H1 (cell line): Measurements from ENCODE around the gene NPHS2. TPM values are rescaled to one million over a fixed set of nuclear protein-coding genes. Genes with fewer than 3 reads are reported as not detected.

Source experiments
- CTCF ChIA-PET: fragments of 300-600 bp; sonication (Branson Sonifier 250); formaldehyde crosslinking; loops from one replicate; lab custom pipeline; 2021; ENCODE audit not compliant: partially characterized antibody; lab: Charles Lee
- POLR2A ChIA-PET: fragments of 300-600 bp; sonication (Branson Sonifier 250); formaldehyde crosslinking; loops from one replicate; lab custom pipeline; 2021; ENCODE audit warnings: inconsistent platforms; ENCODE audit not compliant: partially characterized antibody; lab: Charles Lee
- DNase-seq, 2 experiments: peaks; one replicate each; pipeline versions ENCODE4 v3.0.0 to v3.0.0-alpha.2; 2010 to 2022; ENCODE audit warnings: low spot score in 2 of 2, low read depth in 1 of 2, mixed read lengths in 1 of 2
- FAIRE-seq: peaks from 2 replicates; lab custom pipeline; 2011; peaks lifted over from hg19 to GRCh38; lab: Jason Lieb, UNC
- H2AFZ ChIP-seq: 2 replicates; pipeline ENCODE4 v1.8.1; 2012; ENCODE audit warnings: low read length, inconsistent platforms
- H2AK5ac ChIP-seq: 2 replicates; pipeline ENCODE4 v1.6.1; 2013; ENCODE audit warnings: low read depth, low read length
- H2BK120ac ChIP-seq: replicated peaks from 2 replicates; pipeline ENCODE3; 2013; ENCODE audit warnings: low read depth, low read length, inconsistent platforms
- H2BK12ac ChIP-seq: 2 replicates; pipeline ENCODE4 v1.6.1; 2013; ENCODE audit warnings: low read depth, low read length
- H2BK15ac ChIP-seq: 2 replicates; pipeline ENCODE4 v1.6.1; 2013; ENCODE audit warnings: low read length
- H2BK20ac ChIP-seq: 2 replicates; pipeline ENCODE4 v1.6.1; 2013; ENCODE audit warnings: low read length
- H2BK5ac ChIP-seq: 2 replicates; pipeline ENCODE4 v1.6.1; 2013; ENCODE audit warnings: low read depth, low read length
- H3K14ac ChIP-seq: 2 replicates; pipeline ENCODE4 v1.6.1; 2013; ENCODE audit warnings: inconsistent platforms; ENCODE audit not compliant: insufficient read length
- H3K18ac ChIP-seq: 2 replicates; pipeline ENCODE4 v1.6.1; 2013; ENCODE audit warnings: low read length; ENCODE audit errors: extremely low read depth
- H3K23ac ChIP-seq: 2 replicates; pipeline ENCODE4 v1.6.1; 2013; ENCODE audit warnings: inconsistent platforms; ENCODE audit not compliant: insufficient read length
- H3K23me2 ChIP-seq: 2 replicates; pipeline ENCODE4 v1.6.1; 2013; ENCODE audit warnings: low read depth, low read length
- H3K27ac ChIP-seq: 2 replicates; pipeline ENCODE4 v1.6.1; 2011; ENCODE audit warnings: low read depth, low read length, inconsistent platforms
- H3K27me3 ChIP-seq, 4 experiments: replicated peaks in 1 of 4; 1 replicate in 1 of 4; 2 replicates in 3 of 4; pipeline versions ENCODE4 v1.6.1 to v1.8.1; 2011 to 2013; ENCODE audit warnings: low read length in 3 of 4, mild to moderate bottlenecking in 3 of 4, inconsistent platforms in 2 of 4, mixed read lengths in 2 of 4, moderate library complexity in 1 of 4; ENCODE audit not compliant: control insufficient read depth in 3 of 4, insufficient read depth in 3 of 4; ENCODE audit errors: extremely low read depth in 1 of 4
- H3K36me3 ChIP-seq, 4 experiments: 2 replicates each; pipeline versions ENCODE4 v1.6.1 to v1.8.1; 2011 to 2013; ENCODE audit warnings: mild to moderate bottlenecking in 4 of 4, low read length in 3 of 4, moderate library complexity in 2 of 4, control low read depth in 1 of 4, inconsistent platforms in 1 of 4; ENCODE audit not compliant: insufficient read depth in 4 of 4, control insufficient read depth in 2 of 4
- H3K4ac ChIP-seq: replicated peaks from 2 replicates; pipeline ENCODE3; 2013; ENCODE audit warnings: low read length, low read depth, mixed read lengths, inconsistent platforms; ENCODE audit not compliant: insufficient read length
- H3K4me1 ChIP-seq, 4 experiments: replicated peaks in 1 of 4; 1 replicate in 1 of 4; 2 replicates in 3 of 4; pipeline versions ENCODE4 v1.6.1 to v1.8.1; 2011 to 2013; ENCODE audit warnings: low read length in 3 of 4, inconsistent platforms in 2 of 4, mixed read lengths in 1 of 4; ENCODE audit not compliant: insufficient read depth in 4 of 4, control insufficient read depth in 3 of 4
- H3K4me2 ChIP-seq, 2 experiments: 2 replicates each; pipeline versions ENCODE4 v1.6.1 to v1.8.1; 2011 to 2013; ENCODE audit warnings: low read depth in 2 of 2, low read length in 2 of 2, control low read depth in 1 of 2, inconsistent platforms in 1 of 2, mild to moderate bottlenecking in 1 of 2; ENCODE audit not compliant: insufficient read depth in 1 of 2
- H3K4me3 ChIP-seq, 4 experiments: fragments of 200-600, 300-600 bp in 1 of 4; sonication (generic), shearing (Covaris generic), sonication (Bioruptor Twin) in 1 of 4; 2 replicates each; pipeline versions ENCODE4 v1.5.1 to v1.8.1; 2011 to 2016; ENCODE audit warnings: low read length in 4 of 4, low read depth in 3 of 4, control low read depth in 2 of 4, inconsistent platforms in 2 of 4, mild to moderate bottlenecking in 2 of 4, mixed read lengths in 1 of 4, moderate library complexity in 1 of 4; ENCODE audit not compliant: insufficient read depth in 2 of 4; ENCODE audit errors: extremely low read depth in 1 of 4
- H3K56ac ChIP-seq: replicated peaks from 2 replicates; pipeline ENCODE3; 2013; ENCODE audit warnings: low read depth, mild to moderate bottlenecking, mixed read lengths, low read length, inconsistent platforms; ENCODE audit not compliant: insufficient read length
- H3K79me1 ChIP-seq: 2 replicates; pipeline ENCODE4 v1.6.1; 2013; ENCODE audit warnings: low read depth, low read length, control low read depth
- H3K79me2 ChIP-seq, 2 experiments: 2 replicates each; pipeline versions ENCODE4 v1.6.1 to v1.8.1; 2012 to 2013; ENCODE audit warnings: low read length in 2 of 2, mild to moderate bottlenecking in 2 of 2, inconsistent platforms in 1 of 2; ENCODE audit not compliant: insufficient read depth in 2 of 2, control insufficient read depth in 1 of 2
- H3K9ac ChIP-seq, 4 experiments: replicated peaks in 1 of 4; 1 replicate in 1 of 4; 2 replicates in 3 of 4; pipeline versions ENCODE4 v1.6.1 to v1.8.1; 2011 to 2013; ENCODE audit warnings: low read depth in 3 of 4, low read length in 3 of 4, control low read depth in 2 of 4, mild to moderate bottlenecking in 2 of 4, moderate library complexity in 2 of 4, inconsistent platforms in 1 of 4; ENCODE audit errors: extremely low read depth in 1 of 4
- H3K9me3 ChIP-seq, 2 experiments: 2 replicates each; pipeline versions ENCODE4 v1.6.1 to v1.8.1; 2012 to 2013; ENCODE audit warnings: mild to moderate bottlenecking in 2 of 2, moderate library complexity in 2 of 2, control low read depth in 1 of 2, inconsistent platforms in 1 of 2, low read depth in 1 of 2, low read length in 1 of 2, mixed read lengths in 1 of 2; ENCODE audit not compliant: insufficient read depth in 2 of 2
- H4K20me1 ChIP-seq, 2 experiments: replicated peaks in 1 of 2; 2 replicates each; pipeline versions ENCODE3 to v1.8.1; 2011 to 2013; ENCODE audit warnings: inconsistent platforms in 2 of 2, low read length in 2 of 2, mild to moderate bottlenecking in 1 of 2; ENCODE audit not compliant: insufficient read depth in 2 of 2, control insufficient read depth in 1 of 2
- H4K5ac ChIP-seq: 2 replicates; pipeline ENCODE4 v1.6.1; 2013; ENCODE audit warnings: low read length, low read depth, mixed read lengths, inconsistent platforms; ENCODE audit not compliant: insufficient read length
- H4K8ac ChIP-seq: 2 replicates; pipeline ENCODE4 v1.8.0; 2013; ENCODE audit warnings: mild to moderate bottlenecking, moderate library complexity, low read length, inconsistent platforms; ENCODE audit not compliant: insufficient read depth; ENCODE audit errors: extremely low read depth
- H4K91ac ChIP-seq: replicated peaks from 2 replicates; pipeline ENCODE3; 2013; ENCODE audit warnings: low read length, mixed read lengths, inconsistent platforms; ENCODE audit not compliant: insufficient read length
- BCL11A ChIP-seq, 2 experiments: IDR thresholded peaks; one replicate each; pipeline ENCODE4 v1.6.1; 2011; ENCODE audit warnings: low read depth in 2 of 2, low read length in 2 of 2, mild to moderate bottlenecking in 2 of 2
- EGR1 ChIP-seq: IDR thresholded peaks from 2 replicates; pipeline ENCODE4 v1.6.1; 2011; ENCODE audit warnings: low read depth, low read length, borderline replicate concordance
- JUN ChIP-seq: IDR thresholded peaks from 2 replicates; pipeline ENCODE4 v1.6.1; 2011; ENCODE audit warnings: low read depth, mild to moderate bottlenecking, improper control_type of control experiment, low read length
- KDM1A ChIP-seq: fragments of 200-600, 300-600 bp; sonication (generic); IDR thresholded peaks from 2 replicates; pipeline ENCODE4 v1.7.1; 2016; ENCODE audit warnings: mild to moderate bottlenecking, low read length, borderline replicate concordance
- PHF8 ChIP-seq: fragments of 200-600 bp; sonication (generic); conservative IDR thresholded peaks from 2 replicates; pipeline ENCODE4 v1.7.1; 2012; ENCODE audit warnings: low read depth, mild to moderate bottlenecking, inconsistent platforms, low read length, moderate library complexity
- TBP ChIP-seq: IDR thresholded peaks from 2 replicates; pipeline ENCODE4 v1.6.1; 2011; ENCODE audit warnings: low read depth, low read length, improper control_type of control experiment
- WGBS, 2 experiments: shearing (Covaris generic) in 1 of 2; methylation state at CpG; one replicate each; pipeline versions ENCODE4 v1.1.6 to v1.1.7; 2013 to 2015; ENCODE audit warnings: low lambda C conversion rate in 2 of 2, mixed read lengths in 2 of 2, inconsistent platforms in 1 of 2, low coverage in 1 of 2, missing lambda C conversion rate in 1 of 2; ENCODE audit not compliant: insufficient replicate concordance in 2 of 2, insufficient coverage in 1 of 2, insufficient read length in 1 of 2; ENCODE audit errors: extremely low coverage in 1 of 2, missing lambda C conversion rate in 1 of 2; 5-methylcytosine and 5-hydroxymethylcytosine counted together
- polyA plus RNA-seq, 7 experiments: library from polyadenylated mRNA; depleted of rRNA in 3 of 7; stranded (reverse) in 5 of 7; unstranded in 2 of 7; fragments of >200 nt in 5 of 7; fragments of 200-250 nt in 2 of 7; gene quantifications; 1 replicate in 5 of 7; 2 replicates in 1 of 7; 4 replicates in 1 of 7; pipeline versions ENCODE4 v1.2.1 to v1.2.3, GENCODE V29; 2011 to 2013; ENCODE audit warnings: missing spikeins in 2 of 7, mixed read lengths in 2 of 7
- total RNA-seq: library from RNA; stranded (reverse); fragmentation: NEBNext Ultra II Directional; extraction: Animal tissue kit (Norgen Biotek cat#: 25700); gene quantifications from 2 replicates; pipeline ENCODE4 v1.2.1, GENCODE V29; 2021

Gene NPHS2
- total and polyA plus RNA-seq, 2 of the 8 experiments (the other 6 are each of a cell fraction or from before 2014, with no cell fraction given), result not detected

DNA sequence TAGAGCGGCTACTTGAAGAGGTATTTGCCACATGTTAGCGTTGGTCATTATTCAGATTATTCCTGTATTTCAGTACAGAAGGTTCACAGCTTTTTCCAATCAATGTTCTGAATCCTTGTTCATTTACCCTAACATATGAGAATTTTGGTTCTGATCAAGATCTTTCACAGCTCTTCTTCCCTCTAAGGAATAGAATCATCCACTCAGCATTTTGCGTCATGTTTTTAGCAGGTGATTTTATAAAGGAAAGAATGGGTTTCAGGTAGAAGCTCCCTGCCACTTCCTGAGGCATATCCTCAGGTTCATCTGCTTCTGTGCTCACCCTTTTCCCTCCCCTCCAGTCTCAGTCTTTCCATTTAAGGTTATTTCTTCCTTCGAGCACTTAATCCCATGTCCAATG, 66.4 kb downstream of the NPHS2 start:
- H3K4ac ChIP-seq, result no peak overlapping the region
- H3K9ac ChIP-seq, result no peak overlapping the region
- H2BK20ac ChIP-seq, result no peak overlapping the region
- no peak overlapping the region for H3K23ac ChIP-seq
- DNase-seq (no peak), FAIRE-seq (no peak)
- POLR2A ChIA-PET, result no interaction called here
- no peak overlapping the region for H3K4me3 ChIP-seq
- H2BK15ac ChIP-seq, result no peak overlapping the region
- no peak overlapping the region for H4K5ac ChIP-seq
- H2BK5ac ChIP-seq, result no peak overlapping the region
- H4K20me1 ChIP-seq, result no peaks in the 10 kb centered on the region
- H3K79me1 ChIP-seq, result no peaks in the 10 kb centered on the region
- H3K36me3 ChIP-seq, result no peaks in the 10 kb centered on the region
- H2BK120ac ChIP-seq, result no peak overlapping the region
- H3K9me3 ChIP-seq, result no peaks in the 10 kb centered on the region
- no peak overlapping the region; the same call in 1 of the 2 replicates for H2AFZ ChIP-seq
- no peak overlapping the region for H2BK12ac ChIP-seq
- H3K14ac ChIP-seq, result no peak overlapping the region
- no peak overlapping the region for H3K18ac ChIP-seq
- no peak overlapping the region for H4K91ac ChIP-seq
- TF ChIP-seq KDM1A, result no peak
- no peak for TF ChIP-seq PHF8
- TF ChIP-seq JUN, result no peak
- no peak for TF ChIP-seq EGR1
- TF ChIP-seq BCL11A (IDR thresholded peaks at IDR 0.05; ENCODE audit: low read depth in 2 of 2, low read length in 2 of 2), result no peak
- TF ChIP-seq TBP, result no peak
- H2AK5ac ChIP-seq, result no peak overlapping the region
- no peak overlapping the region for H3K56ac ChIP-seq
- no peak overlapping the region for H3K4me2 ChIP-seq
- H3K79me2 ChIP-seq, result no peaks in the 10 kb centered on the region
- H3K23me2 ChIP-seq, result no peaks in the 10 kb centered on the region
- 78% methylated on average over 4 of the region's 4 CpGs; no CpG with 5 or more reads in 1 of the 2 experiments for WGBS, 2 experiments
- H3K4me1 ChIP-seq, result no peaks in the 10 kb centered on the region
- CTCF ChIA-PET, result no interaction called here
- peaks cover 0 to 1% (median 0%) of the 10 kb centered on the region in 4 experiments; a peak in 1 of 7 replicates for H3K27me3 ChIP-seq
- no peak overlapping the region for H4K8ac ChIP-seq
- no peak overlapping the region for H3K27ac ChIP-seq
